HepG2 (cell line): ENCODE results near the gene ZNF511. TPM values are rescaled to one million over a fixed set of nuclear protein-coding genes. Genes with fewer than 3 reads are reported as not detected.

Experiments used
- ADNP ChIP-seq: sonication (generic); formaldehyde crosslinking; IDR thresholded peaks from 2 replicates; pipeline ENCODE4 v1.4.0; 2020; ENCODE audit warnings: missing genetic modification reagents
- AGO2 ChIP-seq: fragments of 200-400 bp; formaldehyde crosslinking; optimal IDR thresholded peaks from 2 replicates; pipeline ENCODE3; 2017; ENCODE audit warnings: mild to moderate bottlenecking, low read depth, low read length, moderate library complexity
- DDIT3 ChIP-seq: sonication (generic); formaldehyde crosslinking; IDR thresholded peaks from 2 replicates; pipeline ENCODE4 v1.4.0; 2020; ENCODE audit warnings: mild to moderate bottlenecking, missing genetic modification reagents
- HDAC6 ChIP-seq: fragments of 200-600 bp; sonication (generic); IDR thresholded peaks from 2 replicates; pipeline ENCODE4 v1.7.0; 2017; ENCODE audit warnings: mild to moderate bottlenecking, antibody characterized with exemption, low read length, low read depth
- HNF4G ChIP-seq, 2 experiments: sonication (generic) in 1 of 2; formaldehyde crosslinking in 1 of 2; IDR thresholded peaks; 2 replicates each; pipeline versions ENCODE4 v1.4.0 to v1.6.1; 2011 to 2020; ENCODE audit warnings: borderline replicate concordance in 2 of 2, low read depth in 2 of 2, mild to moderate bottlenecking in 2 of 2, low read length in 1 of 2, missing genetic modification reagents in 1 of 2, moderate library complexity in 1 of 2
- HNRNPLL ChIP-seq: fragments of 200-400 bp; formaldehyde crosslinking; IDR thresholded peaks from 2 replicates; pipeline ENCODE4 v1.6.1; 2017; ENCODE audit warnings: mild to moderate bottlenecking, low read depth, low read length; ENCODE audit not compliant: poor library complexity, severe bottlenecking
- HOXA7 ChIP-seq: sonication (generic); formaldehyde crosslinking; IDR thresholded peaks from 2 replicates; pipeline ENCODE4 v1.8.1; 2022; ENCODE audit warnings: mild to moderate bottlenecking, missing genetic modification reagents, moderate library complexity
- PHF21A ChIP-seq: sonication (generic); formaldehyde crosslinking; IDR thresholded peaks from 2 replicates; pipeline ENCODE4 v1.5.0; 2020; ENCODE audit warnings: mild to moderate bottlenecking, missing genetic modification reagents
- PTBP1 ChIP-seq: fragments of 200-400 bp; formaldehyde crosslinking; IDR thresholded peaks from 2 replicates; pipeline ENCODE4 v1.6.1; 2018; ENCODE audit warnings: low read length, low read depth; ENCODE audit not compliant: poor library complexity, severe bottlenecking
- SMARCE1 ChIP-seq: fragments of 450-650 bp; IDR thresholded peaks from 2 replicates; pipeline ENCODE4 v1.6.1; 2017; ENCODE audit warnings: borderline replicate concordance
- SMC3 ChIP-seq: IDR thresholded peaks from 2 replicates; pipeline ENCODE4 v1.6.1; 2011; ENCODE audit warnings: low read length, improper control_type of control experiment
- SP1 ChIP-seq, 2 experiments: fragments of 450-650 bp in 1 of 2; sonication (generic) in 1 of 2; formaldehyde crosslinking in 1 of 2; IDR thresholded peaks; 2 replicates each; pipeline versions ENCODE4 v1.4.0 to v1.6.1; 2016 to 2020; ENCODE audit warnings: missing genetic modification reagents in 1 of 2
- TARDBP ChIP-seq: sonication (generic); formaldehyde crosslinking; IDR thresholded peaks from 2 replicates; pipeline ENCODE4 v1.8.0; 2022; ENCODE audit warnings: mild to moderate bottlenecking, missing genetic modification reagents
- TBL1XR1 ChIP-seq: fragments of 150-350 bp; IDR thresholded peaks from 2 replicates; pipeline ENCODE4 v1.6.1; 2014; ENCODE audit warnings: borderline replicate concordance, low read length; ENCODE audit not compliant: partially characterized antibody
- U2AF2 ChIP-seq: fragments of 200-400 bp; formaldehyde crosslinking; IDR thresholded peaks from 2 replicates; pipeline ENCODE4 v1.6.1; 2017; ENCODE audit warnings: low read depth, mild to moderate bottlenecking, low read length
- ZNF605 ChIP-seq: sonication (generic); formaldehyde crosslinking; IDR thresholded peaks from 2 replicates; pipeline ENCODE4 v1.8.0; 2022; ENCODE audit warnings: mild to moderate bottlenecking, missing genetic modification reagents
- ZNF616 ChIP-seq: sonication (generic); formaldehyde crosslinking; IDR thresholded peaks from 2 replicates; pipeline ENCODE4 v1.5.0; 2020; ENCODE audit warnings: low read depth, mild to moderate bottlenecking, missing genetic modification reagents
- ZSCAN20 ChIP-seq: sonication (generic); formaldehyde crosslinking; IDR thresholded peaks from 2 replicates; pipeline ENCODE4 v1.4.0; 2020; ENCODE audit warnings: missing genetic modification reagents, mild to moderate bottlenecking, borderline replicate concordance
- ZSCAN30 ChIP-seq: sonication (generic); formaldehyde crosslinking; IDR thresholded peaks from 2 replicates; pipeline ENCODE4 v1.5.0; 2020; ENCODE audit warnings: mild to moderate bottlenecking, missing genetic modification reagents
- polyA plus RNA-seq, 8 experiments: library from polyadenylated mRNA; depleted of rRNA in 3 of 8; stranded (reverse) in 7 of 8; unstranded in 1 of 8; fragments of >200 nt; fragmentation: Illumina TruSeq in 4 of 8; extraction: Trizol in 4 of 8; gene quantifications; 2 replicates each; pipeline versions ENCODE4 v1.2.1 to v1.2.3, GENCODE V29; 2011 to 2016; ENCODE audit warnings: low read depth in 4 of 8, missing spikeins in 1 of 8, mixed read lengths in 1 of 8; ENCODE audit not compliant: insufficient read depth in 1 of 8
- total RNA-seq, 5 experiments: library from RNA; depleted of rRNA; stranded (reverse); fragments of >200 nt; fragmentation: Illumina TruSeq; extraction: Trizol; gene quantifications; 2 replicates each; pipeline ENCODE4 v1.2.3, GENCODE V29; 2016; ENCODE audit warnings: low read depth in 1 of 5
- TF ChIP-seq, protein P1 (sequence below): sonication (generic); formaldehyde crosslinking; IDR thresholded peaks from 2 replicates; pipeline ENCODE4 v1.5.0; 2020; ENCODE audit warnings: missing genetic modification reagents, mild to moderate bottlenecking, borderline replicate concordance
- TF ChIP-seq, protein P2 (sequence below): sonication (generic); formaldehyde crosslinking; conservative IDR thresholded peaks from 2 replicates; pipeline ENCODE4 v1.4.0; 2020; ENCODE audit warnings: mild to moderate bottlenecking, missing genetic modification reagents, moderate library complexity
- TF ChIP-seq, protein P3 (sequence below): sonication (generic); formaldehyde crosslinking; IDR thresholded peaks from 2 replicates; pipeline ENCODE4 v1.5.0; 2020; ENCODE audit warnings: missing genetic modification reagents
- TF ChIP-seq, protein P4 (sequence below): sonication (generic); formaldehyde crosslinking; IDR thresholded peaks from 2 replicates; pipeline ENCODE4 v1.4.0; 2020; ENCODE audit warnings: mild to moderate bottlenecking, missing genetic modification reagents

The ZNF511 gene
- total and polyA plus RNA-seq, 2 of the 13 experiments (the other 11 are each of a cell fraction or from before 2014, with no cell fraction given): 35.6 to 66.4 TPM

- TF ChIP-seq SP1 (IDR thresholded peaks at IDR 0.05) (no peak), SP1 (CRISPR knock-in tag; IDR thresholded peaks at IDR 0.05) (peak; percentile 68), PHF21A (CRISPR knock-in tag) (no peak), ZSCAN20 (no peak), HNF4G (IDR thresholded peaks at IDR 0.05; ENCODE audit: borderline replicate concordance, low read depth, low read length) (no peak), HNF4G (CRISPR knock-in tag; IDR thresholded peaks at IDR 0.05; ENCODE audit: borderline replicate concordance, low read depth) (no peak), ZNF616 (no peak), TBL1XR1 (no peak), SMC3 (peak; percentile 16; the same call in 1 of the 2 replicates), PTBP1 (no peak), TARDBP (CRISPR knock-in tag) (no peak), SMARCE1 (no peak), ADNP (CRISPR knock-in tag) (no peak), U2AF2 (no peak), HDAC6 (no peak), HNRNPLL (no peak), DDIT3 (CRISPR knock-in tag) (no peak), ZNF605 (CRISPR knock-in tag) (no peak), AGO2 (no peak), ZSCAN30 (CRISPR knock-in tag) (no peak), HOXA7 (CRISPR knock-in tag) (no peak)
- TF ChIP-seq, protein P1, sequence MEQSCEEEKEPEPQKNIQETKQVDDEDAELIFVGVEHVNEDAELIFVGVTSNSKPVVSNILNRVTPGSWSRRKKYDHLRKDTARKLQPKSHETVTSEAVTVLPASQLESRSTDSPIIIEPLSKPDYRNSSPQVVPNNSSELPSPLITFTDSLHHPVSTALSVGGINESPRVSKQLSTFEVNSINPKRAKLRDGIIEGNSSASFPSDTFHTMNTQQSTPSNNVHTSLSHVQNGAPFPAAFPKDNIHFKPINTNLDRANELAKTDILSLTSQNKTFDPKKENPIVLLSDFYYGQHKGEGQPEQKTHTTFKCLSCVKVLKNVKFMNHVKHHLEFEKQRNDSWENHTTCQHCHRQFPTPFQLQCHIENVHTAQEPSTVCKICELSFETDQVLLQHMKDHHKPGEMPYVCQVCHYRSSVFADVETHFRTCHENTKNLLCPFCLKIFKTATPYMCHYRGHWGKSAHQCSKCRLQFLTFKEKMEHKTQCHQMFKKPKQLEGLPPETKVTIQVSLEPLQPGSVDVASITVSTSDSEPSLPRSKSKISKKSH (CRISPR knock-in tag): peak; percentile 43
- TF ChIP-seq, protein P2, sequence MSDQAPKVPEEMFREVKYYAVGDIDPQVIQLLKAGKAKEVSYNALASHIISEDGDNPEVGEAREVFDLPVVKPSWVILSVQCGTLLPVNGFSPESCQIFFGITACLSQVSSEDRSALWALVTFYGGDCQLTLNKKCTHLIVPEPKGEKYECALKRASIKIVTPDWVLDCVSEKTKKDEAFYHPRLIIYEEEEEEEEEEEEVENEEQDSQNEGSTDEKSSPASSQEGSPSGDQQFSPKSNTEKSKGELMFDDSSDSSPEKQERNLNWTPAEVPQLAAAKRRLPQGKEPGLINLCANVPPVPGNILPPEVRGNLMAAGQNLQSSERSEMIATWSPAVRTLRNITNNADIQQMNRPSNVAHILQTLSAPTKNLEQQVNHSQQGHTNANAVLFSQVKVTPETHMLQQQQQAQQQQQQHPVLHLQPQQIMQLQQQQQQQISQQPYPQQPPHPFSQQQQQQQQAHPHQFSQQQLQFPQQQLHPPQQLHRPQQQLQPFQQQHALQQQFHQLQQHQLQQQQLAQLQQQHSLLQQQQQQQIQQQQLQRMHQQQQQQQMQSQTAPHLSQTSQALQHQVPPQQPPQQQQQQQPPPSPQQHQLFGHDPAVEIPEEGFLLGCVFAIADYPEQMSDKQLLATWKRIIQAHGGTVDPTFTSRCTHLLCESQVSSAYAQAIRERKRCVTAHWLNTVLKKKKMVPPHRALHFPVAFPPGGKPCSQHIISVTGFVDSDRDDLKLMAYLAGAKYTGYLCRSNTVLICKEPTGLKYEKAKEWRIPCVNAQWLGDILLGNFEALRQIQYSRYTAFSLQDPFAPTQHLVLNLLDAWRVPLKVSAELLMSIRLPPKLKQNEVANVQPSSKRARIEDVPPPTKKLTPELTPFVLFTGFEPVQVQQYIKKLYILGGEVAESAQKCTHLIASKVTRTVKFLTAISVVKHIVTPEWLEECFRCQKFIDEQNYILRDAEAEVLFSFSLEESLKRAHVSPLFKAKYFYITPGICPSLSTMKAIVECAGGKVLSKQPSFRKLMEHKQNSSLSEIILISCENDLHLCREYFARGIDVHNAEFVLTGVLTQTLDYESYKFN (CRISPR knock-in tag): no peak
- TF ChIP-seq, protein P3, sequence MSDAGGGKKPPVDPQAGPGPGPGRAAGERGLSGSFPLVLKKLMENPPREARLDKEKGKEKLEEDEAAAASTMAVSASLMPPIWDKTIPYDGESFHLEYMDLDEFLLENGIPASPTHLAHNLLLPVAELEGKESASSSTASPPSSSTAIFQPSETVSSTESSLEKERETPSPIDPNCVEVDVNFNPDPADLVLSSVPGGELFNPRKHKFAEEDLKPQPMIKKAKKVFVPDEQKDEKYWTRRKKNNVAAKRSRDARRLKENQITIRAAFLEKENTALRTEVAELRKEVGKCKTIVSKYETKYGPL (CRISPR knock-in tag): no peak
- TF ChIP-seq, protein P4, sequence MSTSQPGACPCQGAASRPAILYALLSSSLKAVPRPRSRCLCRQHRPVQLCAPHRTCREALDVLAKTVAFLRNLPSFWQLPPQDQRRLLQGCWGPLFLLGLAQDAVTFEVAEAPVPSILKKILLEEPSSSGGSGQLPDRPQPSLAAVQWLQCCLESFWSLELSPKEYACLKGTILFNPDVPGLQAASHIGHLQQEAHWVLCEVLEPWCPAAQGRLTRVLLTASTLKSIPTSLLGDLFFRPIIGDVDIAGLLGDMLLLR (CRISPR knock-in tag): no peak
These were observed 9.9 kb downstream of the ZNF511 start (continued) for GRCh38 chr10:133318494-133319127.
